OCI-LY1 (cell line): ENCODE data around the gene PPP1CB.

Experiments
- H2AFZ ChIP-seq: fragments of 200-600 bp; sonication (generic), shearing (Covaris generic); 2 replicates; pipeline ENCODE4 v1.6.0; 2014; ENCODE audit warnings: antibody characterized with exemption, mild to moderate bottlenecking, low read length
- H3F3A ChIP-seq: fragments of 200-600 bp; sonication (generic), shearing (Covaris generic); 2 replicates; pipeline ENCODE4 v1.6.0; 2014; ENCODE audit warnings: mild to moderate bottlenecking, antibody characterized with exemption, low read length, moderate library complexity; ENCODE audit not compliant: insufficient read depth
- H3K27ac ChIP-seq: fragments of 200-600 bp; sonication (generic); 2 replicates; pipeline ENCODE4 v1.5.1; 2014; ENCODE audit warnings: low read length, mixed run types, mild to moderate bottlenecking, low read depth; ENCODE audit not compliant: poor library complexity, severe bottlenecking
- H3K27me3 ChIP-seq: fragments of 200-600 bp; sonication (generic); 2 replicates; pipeline ENCODE4 v1.6.0; 2014; ENCODE audit warnings: antibody characterized with exemption, mild to moderate bottlenecking, low read length, moderate library complexity; ENCODE audit not compliant: insufficient read depth
- H3K36me3 ChIP-seq: fragments of 200-600 bp; sonication (generic); 2 replicates; pipeline ENCODE4 v1.6.1; 2014; ENCODE audit warnings: mild to moderate bottlenecking, antibody characterized with exemption, low read length, moderate library complexity, mixed read lengths; ENCODE audit not compliant: insufficient read depth
- H3K4me1 ChIP-seq: fragments of 200-600 bp; sonication (generic); 2 replicates; pipeline ENCODE4 v1.5.1; 2014; ENCODE audit warnings: mild to moderate bottlenecking, low read length, moderate library complexity; ENCODE audit not compliant: insufficient read depth, severe bottlenecking
- H3K4me2 ChIP-seq: fragments of 200-600 bp; sonication (generic), shearing (Covaris generic); 2 replicates; pipeline ENCODE4 v1.6.1; 2014; ENCODE audit warnings: low read length
- H3K4me3 ChIP-seq: fragments of 200-600 bp; sonication (generic); 2 replicates; pipeline ENCODE4 v1.5.1; 2014; ENCODE audit warnings: low read length, low read depth, mild to moderate bottlenecking, mixed read lengths; ENCODE audit not compliant: poor library complexity, severe bottlenecking
- H3K79me2 ChIP-seq: fragments of 200-600 bp; shearing (Covaris generic); 2 replicates; pipeline ENCODE4 v1.6.1; 2016; ENCODE audit warnings: mixed run types, low read length, mixed read lengths; ENCODE audit not compliant: insufficient read depth
- H3K9ac ChIP-seq: fragments of 200-600 bp; sonication (generic), shearing (Covaris generic); 2 replicates; pipeline ENCODE4 v1.6.1; 2014; ENCODE audit warnings: mild to moderate bottlenecking, low read length, mixed read lengths
- H3K9me2 ChIP-seq: fragments of 200-600 bp; sonication (generic), shearing (Covaris generic); 2 replicates; pipeline ENCODE4 v1.6.1; 2014; ENCODE audit warnings: low read depth, mild to moderate bottlenecking, low read length, mixed read lengths
- H3K9me3 ChIP-seq: fragments of 200-600 bp; shearing (Covaris generic); 2 replicates; pipeline ENCODE4 v1.6.1; 2014; ENCODE audit warnings: low read length, mixed read lengths
- H4K20me1 ChIP-seq: fragments of 200-600 bp; sonication (generic), shearing (Covaris generic); 2 replicates; pipeline ENCODE4 v1.6.0; 2016; ENCODE audit warnings: mild to moderate bottlenecking, low read length; ENCODE audit not compliant: insufficient read depth
- EZH2 ChIP-seq: fragments of 200-600 bp; sonication (generic), shearing (Covaris generic); IDR thresholded peaks from 2 replicates; pipeline ENCODE4 v1.8.0; 2017; ENCODE audit warnings: borderline replicate concordance, mixed run types, mild to moderate bottlenecking, antibody characterized with exemption, low read length, moderate library complexity, mixed read lengths
- TF ChIP-seq, protein P1 (sequence below): fragments of 200-600 bp; sonication (generic), shearing (Covaris generic); IDR thresholded peaks from 2 replicates; pipeline ENCODE4 v1.5.1; 2017; ENCODE audit warnings: mild to moderate bottlenecking, antibody characterized with exemption, low read length, moderate library complexity, mixed read lengths

Gene PPP1CB

DNA sequence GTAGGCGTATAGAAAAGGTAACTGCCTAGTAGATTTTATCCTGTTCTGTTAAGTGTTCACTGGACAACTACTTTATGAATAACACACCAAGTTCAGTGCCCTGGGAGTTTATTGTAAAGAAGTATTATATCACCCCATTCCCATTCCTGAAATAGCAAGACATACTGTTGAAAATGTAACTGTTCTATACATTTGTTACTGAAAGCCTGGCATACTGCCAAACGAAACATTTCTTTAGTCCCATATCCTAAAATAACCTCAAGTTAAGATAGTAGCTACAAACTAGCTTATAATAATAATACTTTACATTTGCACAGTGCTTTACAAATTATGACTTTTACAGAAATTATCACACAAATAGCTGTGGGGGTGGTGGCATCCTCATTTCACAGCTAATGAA, 84.2 kb downstream of the PPP1CB start:
- no peaks in the 10 kb centered on the region for H3K79me2 ChIP-seq
- H3K27ac ChIP-seq = no peak overlapping the region
- no peak overlapping the region for H3K4me3 ChIP-seq
- TF ChIP-seq, protein P1, sequence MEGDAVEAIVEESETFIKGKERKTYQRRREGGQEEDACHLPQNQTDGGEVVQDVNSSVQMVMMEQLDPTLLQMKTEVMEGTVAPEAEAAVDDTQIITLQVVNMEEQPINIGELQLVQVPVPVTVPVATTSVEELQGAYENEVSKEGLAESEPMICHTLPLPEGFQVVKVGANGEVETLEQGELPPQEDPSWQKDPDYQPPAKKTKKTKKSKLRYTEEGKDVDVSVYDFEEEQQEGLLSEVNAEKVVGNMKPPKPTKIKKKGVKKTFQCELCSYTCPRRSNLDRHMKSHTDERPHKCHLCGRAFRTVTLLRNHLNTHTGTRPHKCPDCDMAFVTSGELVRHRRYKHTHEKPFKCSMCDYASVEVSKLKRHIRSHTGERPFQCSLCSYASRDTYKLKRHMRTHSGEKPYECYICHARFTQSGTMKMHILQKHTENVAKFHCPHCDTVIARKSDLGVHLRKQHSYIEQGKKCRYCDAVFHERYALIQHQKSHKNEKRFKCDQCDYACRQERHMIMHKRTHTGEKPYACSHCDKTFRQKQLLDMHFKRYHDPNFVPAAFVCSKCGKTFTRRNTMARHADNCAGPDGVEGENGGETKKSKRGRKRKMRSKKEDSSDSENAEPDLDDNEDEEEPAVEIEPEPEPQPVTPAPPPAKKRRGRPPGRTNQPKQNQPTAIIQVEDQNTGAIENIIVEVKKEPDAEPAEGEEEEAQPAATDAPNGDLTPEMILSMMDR = no peak
- no peak for TF ChIP-seq EZH2
- no peaks in the 10 kb centered on the region for H3K36me3 ChIP-seq
- no peak overlapping the region for H3K4me2 ChIP-seq
- H2AFZ ChIP-seq = no peak overlapping the region
- no peaks in the 10 kb centered on the region for H3K9me3 ChIP-seq
- no peak overlapping the region for H3K9ac ChIP-seq
- H3F3A ChIP-seq = no peaks in the 10 kb centered on the region
- no peaks in the 10 kb centered on the region for H3K4me1 ChIP-seq
- no peaks in the 10 kb centered on the region for H3K27me3 ChIP-seq
- no peaks in the 10 kb centered on the region for H3K9me2 ChIP-seq
- no peaks in the 10 kb centered on the region for H4K20me1 ChIP-seq

DNA sequence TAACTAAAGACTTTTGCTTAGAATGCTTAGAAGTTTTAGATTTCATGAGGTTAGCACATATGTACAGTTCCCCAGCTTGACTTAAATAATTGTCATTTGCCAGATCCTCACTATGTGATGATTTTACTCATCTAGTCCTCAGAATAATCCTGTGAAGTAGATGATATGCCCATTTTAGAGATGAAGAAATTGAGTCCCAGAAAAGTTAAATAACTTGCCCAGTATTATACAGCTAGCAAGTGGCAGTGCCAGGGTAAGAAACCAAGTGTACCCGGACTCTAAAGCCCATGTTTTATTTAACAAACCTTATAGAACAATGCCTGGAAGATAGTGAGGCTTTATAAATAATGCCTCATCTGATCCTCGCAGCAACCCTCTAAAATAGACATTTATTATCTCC, 87.3 kb downstream of the PPP1CB start:
- Histone ChIP-seq H3K4me1 (no peaks in the 10 kb centered on the region), H3K4me3 (no peak overlapping the region), H3K9ac (no peak overlapping the region), H3K9me2 (no peaks in the 10 kb centered on the region), H3K27me3 (no peaks in the 10 kb centered on the region), H4K20me1 (no peaks in the 10 kb centered on the region), H2AFZ (no peak overlapping the region), H3K79me2 (no peaks in the 10 kb centered on the region), H3K36me3 (no peaks in the 10 kb centered on the region), H3K4me2 (no peak overlapping the region), H3F3A (no peaks in the 10 kb centered on the region), H3K27ac (no peak overlapping the region), H3K9me3 (no peaks in the 10 kb centered on the region)
- TF ChIP-seq EZH2 = no peak
- TF ChIP-seq, protein P1 = no peak

DNA sequence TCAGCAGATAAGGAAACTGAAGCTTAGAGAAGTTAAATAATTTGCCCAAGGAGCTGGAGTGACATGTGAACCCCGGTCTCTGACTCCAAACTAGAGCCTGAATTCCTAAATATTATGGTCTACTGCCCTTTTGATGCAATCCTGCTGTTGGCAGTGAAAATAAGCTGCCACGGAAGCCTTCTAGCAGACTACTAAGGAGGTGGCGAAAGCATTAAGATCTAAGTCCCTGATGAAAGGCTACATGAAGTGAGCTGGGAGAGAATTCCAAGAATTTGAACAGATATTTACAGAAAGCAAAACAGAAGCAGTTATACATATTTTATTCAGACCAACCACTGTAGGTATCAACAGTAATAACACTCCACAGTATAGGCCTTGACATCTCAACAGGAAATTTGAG, 90.4 kb downstream of the PPP1CB start:
- H2AFZ ChIP-seq = no peak overlapping the region
- no peaks in the 10 kb centered on the region for H3K79me2 ChIP-seq
- no peak overlapping the region for H3K4me3 ChIP-seq
- H3K27me3 ChIP-seq = no peaks in the 10 kb centered on the region
- no peaks in the 10 kb centered on the region for H3K9me2 ChIP-seq
- H3K27ac ChIP-seq = no peak overlapping the region
- no peaks in the 10 kb centered on the region for H3K4me1 ChIP-seq
- H3K4me2 ChIP-seq = no peak overlapping the region
- H3K36me3 ChIP-seq = 0 out of 2 replicates have a peak, but pooled peaks cover under 1% of the 10 kb centered on the region
- no peak overlapping the region for H3K9ac ChIP-seq
- H3F3A ChIP-seq = no peaks in the 10 kb centered on the region
- TF ChIP-seq, protein P1 = no peak
- TF ChIP-seq EZH2 = no peak
- no peaks in the 10 kb centered on the region for H3K9me3 ChIP-seq
- no peaks in the 10 kb centered on the region for H4K20me1 ChIP-seq
